Skin epidermis (tissue), 12 donors: ENCODE results near the gene KCNMA1.

Experiments used
- H3K27ac ChIP-seq, 21 experiments: fragments of 200-600 bp; sonication (generic) in 11 of 21; one replicate each; pipeline ENCODE4 v1.5.0; 2020; ENCODE audit warnings: mild to moderate bottlenecking in 3 of 21, inconsistent platforms in 2 of 21, moderate library complexity in 2 of 21
- H3K4me3 ChIP-seq, 7 experiments: fragments of 200-600 bp; sonication (generic) in 2 of 7; one replicate each; pipeline ENCODE4 v1.5.0; 2020; ENCODE audit warnings: inconsistent platforms in 2 of 7, mild to moderate bottlenecking in 2 of 7, moderate library complexity in 1 of 7

The KCNMA1 gene

DNA sequence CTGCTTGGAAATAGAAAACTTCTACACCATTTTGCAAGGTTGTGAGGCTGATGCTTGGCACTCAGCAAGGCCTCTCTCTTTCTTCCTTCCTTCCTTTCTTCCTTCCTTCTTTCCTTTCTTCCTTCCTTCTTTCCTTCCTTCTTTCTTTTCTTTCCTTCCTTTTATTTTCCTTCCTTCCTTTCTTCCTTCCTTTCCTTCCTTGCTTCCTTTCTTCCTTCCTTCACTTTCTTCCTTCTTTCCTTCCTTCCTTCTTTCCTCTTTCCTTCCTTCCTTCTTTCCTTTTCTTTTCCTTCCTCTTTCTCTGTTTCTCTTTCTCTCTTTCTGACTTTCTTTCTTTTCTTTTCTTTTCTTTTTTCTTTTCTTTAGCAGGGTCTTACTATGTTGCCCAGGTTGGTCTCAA lies 460.4 kb downstream of the KCNMA1 start:
- no peak overlapping the region for H3K4me3 ChIP-seq
- no peak overlapping the region for H3K27ac ChIP-seq

DNA sequence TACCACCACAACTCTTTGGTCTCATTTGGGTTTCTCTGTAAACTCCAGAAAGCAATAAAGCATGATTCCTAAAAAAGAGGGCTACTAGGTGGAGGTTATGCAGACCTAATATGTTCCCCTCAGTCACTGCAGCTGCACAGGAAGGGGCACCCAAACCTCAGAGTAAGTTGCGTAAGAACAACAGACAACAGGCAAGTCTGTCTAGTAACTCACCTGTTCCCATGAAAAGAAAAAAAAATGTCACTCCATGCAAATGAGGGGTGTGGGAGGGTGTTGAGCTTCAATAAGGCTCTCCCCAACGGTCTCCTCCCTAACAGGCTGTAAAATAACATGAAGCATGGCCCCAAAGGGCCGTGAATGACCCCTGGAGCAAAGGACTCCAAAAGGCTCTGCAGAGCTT lies 461.4 kb downstream of the KCNMA1 start:
- H3K27ac ChIP-seq = no peak overlapping the region

GRCh38 chr10:77175631-77176222 lies 461.9 kb downstream of the KCNMA1 start:
- H3K4me3 ChIP-seq = no peak overlapping the region
- no peak overlapping the region for H3K27ac ChIP-seq

More for the DNA sequence above, 461.4 kb downstream of the KCNMA1 start:
- H3K4me3 ChIP-seq = no peak overlapping the region

GRCh38 chr10:77173615-77174461 lies 463.8 kb downstream of the KCNMA1 start:
- no peak overlapping the region for H3K4me3 ChIP-seq
- H3K27ac ChIP-seq = no peak overlapping the region

GRCh38 chr10:77172086-77172485 lies 465.5 kb downstream of the KCNMA1 start:
- Histone ChIP-seq H3K27ac (no peak overlapping the region), H3K4me3 (no peak overlapping the region)

- no peak overlapping the region for H3K27ac ChIP-seq
- no peak overlapping the region for H3K4me3 ChIP-seq
Measured at GRCh38 chr10:77168861-77169260, 468.7 kb downstream of the KCNMA1 start.

DNA sequence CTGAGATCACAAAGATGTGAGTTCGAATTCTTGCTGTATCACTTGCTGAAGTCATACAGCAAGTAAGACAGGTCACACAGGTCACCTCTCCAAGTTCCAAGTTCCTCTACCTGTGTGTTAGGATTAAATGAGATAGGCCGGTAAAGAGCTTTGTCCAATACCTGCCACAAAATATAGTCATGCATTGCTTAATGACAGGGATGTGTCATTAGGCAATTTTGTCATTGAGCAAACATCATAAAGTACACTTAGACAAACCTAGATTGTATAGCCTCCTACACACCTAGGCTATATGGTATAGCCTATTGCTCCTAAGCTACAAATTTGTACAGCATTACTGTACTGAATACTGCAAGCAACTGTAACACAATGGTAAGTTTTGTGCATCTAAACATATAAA lies 469.4 kb downstream of the KCNMA1 start:
- H3K27ac ChIP-seq = no peak overlapping the region
- H3K4me3 ChIP-seq = no peak overlapping the region

- H3K27ac ChIP-seq = no peak overlapping the region
Measured at GRCh38 chr10:77165445-77166208, 472.0 kb downstream of the KCNMA1 start.

GRCh38 chr10:77164616-77165311 lies 472.8 kb downstream of the KCNMA1 start:
- peak overlapping the region in 5 of 21 experiments; percentile 16 to 49 (median 30) for H3K27ac ChIP-seq
- no peak overlapping the region for H3K4me3 ChIP-seq

More at GRCh38 chr10:77165445-77166208, 472.0 kb downstream of the KCNMA1 start:
- no peak overlapping the region for H3K4me3 ChIP-seq

DNA sequence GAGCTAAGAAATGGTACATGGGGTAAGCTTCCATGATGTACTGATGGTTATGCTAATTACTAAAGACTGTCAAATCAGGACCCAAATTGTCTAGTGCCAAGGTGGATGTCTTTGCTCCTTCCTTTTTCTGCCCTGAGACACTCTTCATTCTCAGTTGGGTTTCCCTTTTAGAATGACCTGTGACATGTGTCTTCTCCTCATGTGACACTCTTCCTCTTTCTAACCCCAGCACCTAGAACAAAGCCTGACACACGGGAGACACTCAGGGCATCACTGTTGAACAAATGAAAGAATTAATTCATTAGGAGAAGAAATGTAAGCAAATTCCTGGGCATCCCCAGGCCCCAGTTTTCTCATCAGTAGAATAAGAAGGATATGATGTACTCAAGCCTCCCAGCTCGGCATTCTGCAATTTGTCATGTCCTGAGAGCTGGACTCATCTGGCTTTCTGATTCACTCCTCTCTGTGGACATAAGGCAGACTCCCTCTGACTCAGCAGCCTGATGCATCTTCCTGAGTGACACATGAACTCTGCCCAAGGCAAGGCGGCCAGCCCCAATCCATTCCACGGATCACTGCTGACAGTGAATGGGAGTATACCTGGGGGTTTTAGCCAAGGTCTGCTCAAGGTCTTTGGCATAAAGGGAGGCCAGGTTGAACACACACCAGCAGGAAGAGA lies 473.8 kb downstream of the KCNMA1 start:
- no peak overlapping the region for H3K4me3 ChIP-seq
- peak overlapping the region in 3 of 21 experiments; percentile 39 to 54 (median 49) for H3K27ac ChIP-seq

GRCh38 chr10:77162697-77163096 lies 474.9 kb downstream of the KCNMA1 start:
- Histone ChIP-seq H3K27ac (peak overlapping the region in 1 of 21 experiments; percentile 54), H3K4me3 (no peak overlapping the region)

GRCh38 chr10:77160679-77161078 lies 476.9 kb downstream of the KCNMA1 start:
- H3K4me3 ChIP-seq = no peak overlapping the region
- peak overlapping the region in 1 of 21 experiments; percentile 30 for H3K27ac ChIP-seq

DNA sequence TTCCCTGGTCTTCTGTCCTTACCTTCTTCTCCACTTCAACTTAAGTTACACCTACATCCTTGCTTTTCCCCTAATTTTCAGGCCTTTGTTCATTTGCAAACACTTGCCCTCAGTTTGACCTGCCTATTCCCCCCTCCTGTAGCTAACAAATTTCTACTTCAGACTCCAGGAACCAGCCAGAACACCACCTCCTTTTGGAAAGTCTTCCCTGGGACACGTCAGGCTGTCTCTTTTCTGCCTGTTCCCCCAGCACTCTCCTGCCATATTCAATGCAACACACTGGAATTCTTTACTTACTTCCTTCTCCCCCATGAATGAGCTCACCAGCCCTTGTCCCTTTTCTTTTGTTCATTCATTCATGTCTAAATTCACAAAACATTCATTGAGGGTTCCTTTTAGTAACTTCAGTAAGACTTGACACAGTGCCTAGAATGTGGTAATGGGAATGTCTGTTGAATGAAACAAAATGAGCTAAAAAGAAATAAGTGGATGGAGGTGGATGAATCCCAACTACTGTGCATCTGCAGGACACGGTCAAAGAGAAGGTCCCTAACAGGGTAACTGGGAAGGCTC lies 478.0 kb downstream of the KCNMA1 start:
- no peak overlapping the region for H3K4me3 ChIP-seq
- H3K27ac ChIP-seq = peak overlapping the region in 1 of 21 experiments; percentile 30

DNA sequence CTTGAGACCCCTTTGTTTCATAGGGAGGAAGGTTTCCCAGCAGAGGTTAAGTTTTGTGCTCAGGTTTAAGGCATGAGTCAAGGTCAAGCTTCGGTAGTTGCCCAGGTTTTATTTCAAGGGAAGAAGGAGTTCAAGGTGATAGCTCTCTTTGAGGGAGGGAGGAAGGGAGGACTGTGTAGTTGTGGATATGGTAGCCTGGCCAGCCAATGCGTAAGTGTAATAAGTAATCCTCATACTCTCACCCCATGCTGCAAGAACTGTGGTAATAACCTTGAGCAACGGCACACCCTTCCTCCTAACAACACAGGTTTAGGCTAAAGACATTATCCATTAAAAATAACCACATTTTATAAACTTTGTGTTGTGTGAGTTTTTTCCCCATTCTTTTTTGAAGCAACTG lies 478.9 kb downstream of the KCNMA1 start:
- Histone ChIP-seq H3K27ac (no peak overlapping the region), H3K4me3 (no peak overlapping the region)

GRCh38 chr10:77157248-77158019 lies 480.2 kb downstream of the KCNMA1 start:
- Histone ChIP-seq H3K4me3 (no peak overlapping the region), H3K27ac (no peak overlapping the region)

GRCh38 chr10:77156406-77156879 lies 481.2 kb downstream of the KCNMA1 start:
- H3K27ac ChIP-seq = no peak overlapping the region

DNA sequence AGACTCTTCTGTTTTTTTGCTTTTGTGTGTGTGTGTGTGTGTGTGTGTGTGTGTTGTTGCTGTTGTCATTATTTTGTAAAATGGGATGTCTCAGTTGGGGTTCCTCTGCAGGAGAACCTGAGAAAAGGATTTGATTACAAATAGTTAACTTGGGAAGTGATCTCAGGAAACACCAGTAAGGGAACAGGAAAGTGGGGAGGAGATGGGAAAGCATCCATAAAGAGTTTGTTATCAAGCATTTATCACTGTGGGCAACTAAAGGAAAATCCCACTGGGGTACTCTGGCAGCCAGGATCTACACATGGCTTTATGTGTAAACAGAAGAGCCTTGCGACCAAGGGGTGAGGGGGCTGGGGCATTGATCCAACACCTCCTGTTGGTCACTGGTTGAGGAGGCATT lies 485.4 kb downstream of the KCNMA1 start:
- Histone ChIP-seq H3K27ac (no peak overlapping the region), H3K4me3 (no peak overlapping the region)

More at GRCh38 chr10:77156406-77156879, 481.2 kb downstream of the KCNMA1 start:
- H3K4me3 ChIP-seq = no peak overlapping the region

DNA sequence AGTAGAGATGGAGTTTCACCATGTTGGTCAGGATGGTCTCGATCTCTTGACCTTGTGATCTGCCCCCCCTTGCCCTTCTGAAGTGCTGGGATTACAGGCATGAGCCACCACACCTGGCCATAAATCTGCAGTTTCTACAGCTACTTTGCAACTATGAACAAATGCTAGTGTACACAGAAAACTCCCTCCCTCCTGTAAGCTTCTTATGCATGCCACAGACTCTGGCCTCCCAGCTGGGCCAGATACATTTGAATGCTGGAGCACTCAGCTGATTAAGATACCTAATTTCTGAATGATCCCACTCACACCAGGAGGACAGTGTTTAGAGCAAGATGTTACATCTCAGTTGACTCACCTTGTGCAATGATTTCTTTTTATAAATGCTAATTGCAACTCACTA lies 486.2 kb downstream of the KCNMA1 start:
- H3K4me3 ChIP-seq = no peak overlapping the region
- no peak overlapping the region for H3K27ac ChIP-seq
